ENCODE data around the gene ZNF500.

Gene ZNF500

DNA sequence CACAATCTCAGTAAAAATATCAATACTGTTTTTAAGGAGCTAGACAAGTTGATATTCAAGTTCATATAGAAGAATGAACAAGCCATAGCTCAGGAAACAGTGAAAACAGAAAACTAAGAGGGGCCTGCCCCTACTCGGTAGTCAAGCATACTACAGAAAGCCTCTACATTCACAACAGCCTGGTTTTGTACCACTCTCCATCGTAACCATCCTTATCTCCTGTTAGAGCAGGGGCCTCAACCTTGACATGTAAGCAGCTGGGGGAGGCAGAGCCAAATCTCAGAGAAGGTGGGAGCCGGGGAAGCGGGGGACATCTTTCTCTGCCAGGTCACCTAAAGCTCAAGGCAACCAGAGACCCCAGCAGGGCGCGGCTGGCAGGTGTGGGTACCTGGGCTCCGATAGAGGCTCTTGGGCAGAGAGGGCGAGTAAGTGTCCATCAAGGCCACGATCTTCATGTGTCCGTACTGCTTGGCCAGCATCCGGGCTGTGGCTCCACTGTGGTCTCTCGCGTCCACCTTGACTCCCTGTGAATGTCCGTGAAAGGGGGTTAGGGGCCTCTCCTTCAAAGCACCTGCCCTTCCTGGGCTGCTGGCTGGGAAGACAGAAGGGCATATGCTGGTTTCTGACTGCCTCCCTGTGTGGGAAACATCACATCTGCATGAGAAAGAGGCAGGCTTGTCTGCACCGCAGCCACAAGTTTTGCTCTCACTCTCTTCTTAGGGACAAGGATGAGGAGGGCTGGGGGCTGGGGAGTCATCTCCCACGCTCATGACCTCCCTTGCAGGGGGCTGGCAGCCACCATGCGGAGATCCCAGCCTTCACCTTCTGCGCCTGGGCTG lies 53.1 kb downstream of the ZNF500 start:
- TF ChIP-seq FOXP2 (optimal IDR thresholded peaks at IDR 0.05; ENCODE audit: borderline replicate concordance, extremely low read depth, extremely low read length, insufficient read depth) (no peak), REST (IDR thresholded peaks at IDR 0.05; ENCODE audit: insufficient read depth in 1 of 2, low read depth in 2 of 2, low read length in 2 of 2) (no peak), SIN3A (IDR thresholded peaks at IDR 0.05; ENCODE audit: borderline replicate concordance, insufficient read depth, low read length) (no peak), TAF1 (IDR thresholded peaks at IDR 0.05; ENCODE audit: borderline replicate concordance, insufficient read depth, low read length) (no peak), POLR2AphosphoS5 (IDR thresholded peaks at IDR 0.05; ENCODE audit: low read depth, low read length) (no peak)

- TF ChIP-seq FOXP2 (optimal IDR thresholded peaks at IDR 0.05; ENCODE audit: borderline replicate concordance, extremely low read depth, extremely low read length, insufficient read depth) (no peak), POLR2AphosphoS5 (IDR thresholded peaks at IDR 0.05; ENCODE audit: low read depth, low read length) (no peak), SIN3A (IDR thresholded peaks at IDR 0.05; ENCODE audit: borderline replicate concordance, insufficient read depth, low read length) (no peak), TAF1 (IDR thresholded peaks at IDR 0.05; ENCODE audit: borderline replicate concordance, insufficient read depth, low read length) (no peak), REST (IDR thresholded peaks at IDR 0.05; ENCODE audit: insufficient read depth in 1 of 2, low read depth in 2 of 2, low read length in 2 of 2) (no peak)
Observed at GRCh38 chr16:4709481-4709880, 57.5 kb downstream of the ZNF500 start.

DNA sequence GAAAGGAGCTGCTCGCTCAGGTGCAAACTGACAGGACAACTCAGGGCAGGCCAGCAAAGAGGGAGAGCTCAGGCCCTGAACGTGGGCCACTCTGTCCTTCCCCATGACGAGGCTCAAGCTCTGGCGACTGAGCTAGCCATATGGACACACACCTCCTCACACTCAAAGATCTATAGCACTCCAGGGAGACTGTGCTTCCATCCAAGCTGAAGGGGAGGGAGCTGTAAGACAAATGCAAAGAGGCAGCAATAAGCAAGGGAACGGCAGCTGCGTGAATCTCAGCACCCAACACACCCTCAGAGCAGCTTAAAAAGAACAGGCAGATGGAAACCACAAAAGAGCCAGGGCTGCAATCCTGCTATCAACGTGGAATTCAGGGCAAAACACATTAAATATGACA lies 60.1 kb downstream of the ZNF500 start:
- TF ChIP-seq REST (IDR thresholded peaks at IDR 0.05; ENCODE audit: insufficient read depth in 1 of 2, low read depth in 2 of 2, low read length in 2 of 2) (no peak), SIN3A (IDR thresholded peaks at IDR 0.05; ENCODE audit: borderline replicate concordance, insufficient read depth, low read length) (no peak), POLR2AphosphoS5 (IDR thresholded peaks at IDR 0.05; ENCODE audit: low read depth, low read length) (no peak), FOXP2 (optimal IDR thresholded peaks at IDR 0.05; ENCODE audit: borderline replicate concordance, extremely low read depth, extremely low read length, insufficient read depth) (no peak), TAF1 (IDR thresholded peaks at IDR 0.05; ENCODE audit: borderline replicate concordance, insufficient read depth, low read length) (no peak)

DNA sequence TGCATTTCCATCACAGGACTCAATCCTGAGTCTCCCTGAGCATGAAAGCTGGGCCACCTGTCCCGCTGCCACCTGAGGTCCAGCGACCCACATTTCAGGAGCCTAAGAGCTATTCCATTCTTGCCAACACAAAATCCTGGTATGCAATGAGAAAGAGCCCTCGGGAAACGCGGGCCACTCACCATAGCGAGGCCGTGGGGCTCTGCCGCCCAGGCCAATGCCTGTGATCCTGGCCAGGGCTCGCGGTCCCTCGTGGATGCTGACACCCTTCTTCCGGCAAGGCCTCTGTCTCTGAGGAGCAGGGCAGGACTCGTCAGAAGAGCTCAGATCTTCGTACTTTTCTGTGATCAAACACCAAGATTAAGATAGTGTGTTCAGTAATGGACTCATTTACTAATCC lies 62.0 kb downstream of the ZNF500 start:
- TF ChIP-seq FOXP2 (optimal IDR thresholded peaks at IDR 0.05; ENCODE audit: borderline replicate concordance, extremely low read depth, extremely low read length, insufficient read depth) (no peak), REST (IDR thresholded peaks at IDR 0.05; ENCODE audit: insufficient read depth in 1 of 2, low read depth in 2 of 2, low read length in 2 of 2) (no peak), TAF1 (IDR thresholded peaks at IDR 0.05; ENCODE audit: borderline replicate concordance, insufficient read depth, low read length) (no peak), SIN3A (IDR thresholded peaks at IDR 0.05; ENCODE audit: borderline replicate concordance, insufficient read depth, low read length) (no peak)
